ENCODE data around the gene TBCB. TPM values are rescaled to one million over a fixed set of nuclear protein-coding genes. Genes with fewer than 3 reads are reported as not detected.
"Not testable (repeated sequence)": the region's sequence is repeated elsewhere in the genome, so short reads cannot be mapped to it uniquely, and the experiment has no call there.

TBCB gene
- total RNA-seq, 1 experiment from 2014 or later = 302 TPM

- DNase-seq (ENCODE audit: low read depth) = peak; percentile 77
Measured at GRCh38 chr19:36169084-36169760, 54.0 kb downstream of the TBCB start.

- no peak for DNase-seq (ENCODE audit: low read depth)
Measured at GRCh38 chr19:36172852-36173251, 57.6 kb downstream of the TBCB start.

GRCh38 chr19:36173846-36174245 lies 58.6 kb downstream of the TBCB start:
- not testable (repeated sequence) for DNase-seq (ENCODE audit: low read depth)

Other genes starting within 250 kb of the TBCB start
- 38.3 and 47.1 TPM in 2 replicates for gene APLP1, start 246.9 kb upstream of the TBCB start, total RNA-seq (2014; rRNA removed)
- gene NFKBID, start 214.9 kb upstream of the TBCB start, total RNA-seq (2014; rRNA removed) = 2.8 and 3.3 TPM in 2 replicates
- not detected in 2 replicates for gene HCST, start 212.9 kb upstream of the TBCB start, total RNA-seq (2014; rRNA removed)
- not detected in 2 replicates for gene TYROBP, start 207.2 kb upstream of the TBCB start, total RNA-seq (2014; rRNA removed)
- 6.5 and 8.3 TPM in 2 replicates for gene LRFN3, start 179.1 kb upstream of the TBCB start, total RNA-seq (2014; rRNA removed)
- gene SDHAF1, start 120.3 kb upstream of the TBCB start, total RNA-seq (2014; rRNA removed) = 24.7 and 28.6 TPM in 2 replicates
- 0.23 TPM in 1 of 2 replicates, not detected in the other for gene SYNE4, start 106.7 kb upstream of the TBCB start, total RNA-seq (2014; rRNA removed)
- 32.6 and 39.6 TPM in 2 replicates for gene ALKBH6, start 101.3 kb upstream of the TBCB start, total RNA-seq (2014; rRNA removed)
- gene CLIP3, start 82.6 kb upstream of the TBCB start, total RNA-seq (2014; rRNA removed) = 5.3 and 6.3 TPM in 2 replicates
- 10.8 and 12.5 TPM in 2 replicates for gene THAP8, start 61.2 kb upstream of the TBCB start, total RNA-seq (2014; rRNA removed)
- gene WDR62, start 60.6 kb upstream of the TBCB start, total RNA-seq (2014; rRNA removed) = 22.0 and 23.6 TPM in 2 replicates
- gene OVOL3, start 4.3 kb upstream of the TBCB start, total RNA-seq (2014; rRNA removed) = not detected in 2 replicates
- 56.0 and 56.1 TPM in 2 replicates for gene POLR2I, start 593 bp upstream of the TBCB start, total RNA-seq (2014; rRNA removed)
- gene CAPNS1, start 24.6 kb downstream of the TBCB start, total RNA-seq (2014; rRNA removed) = 479 and 506 TPM in 2 replicates
- gene COX7A1, start 37.0 kb downstream of the TBCB start, total RNA-seq (2014; rRNA removed) = not detected in 2 replicates
- gene ZNF565, start 99.2 kb downstream of the TBCB start, total RNA-seq (2014; rRNA removed) = 2.9 and 3.7 TPM in 2 replicates
- 81.8 and 98.9 TPM in 2 replicates for gene ZNF146, start 99.6 kb downstream of the TBCB start, total RNA-seq (2014; rRNA removed)

All from LHCN-M2 (cell line).